BE2C (cell line): ENCODE results near the gene ST8SIA5.
A peak's percentile ranks its signal among the peaks of the same experiment; 100 is the strongest.

ENCODE experiments used
- DNase-seq: peaks from one replicate; pipeline ENCODE4 v3.0.0-alpha.2; 2020
- H3K27me3 ChIP-seq: fragments of 250-450 bp; sonication (Bioruptor Pico); 2 replicates; pipeline ENCODE4 v1.5.1; 2020; ENCODE audit warnings: mild to moderate bottlenecking
- H3K36me3 ChIP-seq: fragments of 250-450 bp; sonication (Bioruptor Pico); 2 replicates; pipeline ENCODE4 v1.5.1; 2020; ENCODE audit warnings: mild to moderate bottlenecking
- H3K4me1 ChIP-seq: fragments of 250-450 bp; sonication (Bioruptor Pico); 2 replicates; pipeline ENCODE4 v1.5.1; 2020
- H3K4me3 ChIP-seq: 2 replicates; pipeline ENCODE4 v1.5.1; 2011; ENCODE audit warnings: low read depth, low read length
- H3K9me3 ChIP-seq: fragments of 250-450 bp; sonication (Bioruptor Pico); 2 replicates; pipeline ENCODE4 v1.5.1; 2020
- CTCF ChIP-seq: IDR thresholded peaks from 2 replicates; pipeline ENCODE4 v1.5.1; 2012; ENCODE audit warnings: mild to moderate bottlenecking, low read depth, low read length

ST8SIA5 gene

GRCh38 chr18:46622999-46623398 lies 133.9 kb downstream of the ST8SIA5 start:
- Histone ChIP-seq H3K4me3 (no peak overlapping the region), H3K27me3 (no peaks in the 10 kb centered on the region), H3K9me3 (no peaks in the 10 kb centered on the region), H3K4me1 (no peaks in the 10 kb centered on the region), H3K36me3 (no peaks in the 10 kb centered on the region)
- TF ChIP-seq CTCF, result peak; percentile 15
- DNase-seq, result no peak

GRCh38 chr18:46622451-46622850 lies 134.4 kb downstream of the ST8SIA5 start:
- no peak overlapping the region for H3K4me3 ChIP-seq
- no peak for DNase-seq
- H3K9me3 ChIP-seq, result no peaks in the 10 kb centered on the region
- no peaks in the 10 kb centered on the region for H3K4me1 ChIP-seq
- no peaks in the 10 kb centered on the region for H3K27me3 ChIP-seq
- no peaks in the 10 kb centered on the region for H3K36me3 ChIP-seq
- TF ChIP-seq CTCF, result no peak

GRCh38 chr18:46621871-46622270 lies 135.0 kb downstream of the ST8SIA5 start:
- Histone ChIP-seq H3K9me3 (no peaks in the 10 kb centered on the region), H3K27me3 (no peaks in the 10 kb centered on the region), H3K36me3 (no peaks in the 10 kb centered on the region), H3K4me3 (no peak overlapping the region), H3K4me1 (no peaks in the 10 kb centered on the region)
- no peak for TF ChIP-seq CTCF
- DNase-seq, result no peak

- Histone ChIP-seq H3K4me3 (no peak overlapping the region), H3K36me3 (no peaks in the 10 kb centered on the region), H3K27me3 (no peaks in the 10 kb centered on the region), H3K4me1 (no peaks in the 10 kb centered on the region), H3K9me3 (no peaks in the 10 kb centered on the region)
- no peak for TF ChIP-seq CTCF
- DNase-seq, result no peak
Observed at GRCh38 chr18:46621111-46621766, 135.6 kb downstream of the ST8SIA5 start.

GRCh38 chr18:46619559-46619958 lies 137.3 kb downstream of the ST8SIA5 start:
- DNase-seq, result no peak
- no peaks in the 10 kb centered on the region for H3K4me1 ChIP-seq

More at GRCh38 chr18:46619559-46619958, 137.3 kb downstream of the ST8SIA5 start:
- TF ChIP-seq CTCF, result no peak
- H3K36me3 ChIP-seq, result no peaks in the 10 kb centered on the region
- H3K9me3 ChIP-seq, result no peaks in the 10 kb centered on the region
- no peaks in the 10 kb centered on the region for H3K27me3 ChIP-seq
- no peak overlapping the region for H3K4me3 ChIP-seq
